D721Med (cell line): ENCODE measurements around the gene SEZ6L2.

Experiments used
- DNase-seq: peaks from one replicate; pipeline ENCODE4 v3.0.0; 2011; ENCODE audit warnings: low spot score; ENCODE audit not compliant: insufficient read length
- FAIRE-seq: peaks from 2 replicates; lab custom pipeline; 2011; peaks lifted over from hg19 to GRCh38; lab: Jason Lieb, UNC
- CTCF ChIP-seq: IDR thresholded peaks from 2 replicates; pipeline ENCODE4 v1.5.1; 2012; ENCODE audit warnings: mild to moderate bottlenecking, control low read depth; ENCODE audit not compliant: insufficient read depth; ENCODE audit errors: missing control alignments

Gene SEZ6L2

DNA sequence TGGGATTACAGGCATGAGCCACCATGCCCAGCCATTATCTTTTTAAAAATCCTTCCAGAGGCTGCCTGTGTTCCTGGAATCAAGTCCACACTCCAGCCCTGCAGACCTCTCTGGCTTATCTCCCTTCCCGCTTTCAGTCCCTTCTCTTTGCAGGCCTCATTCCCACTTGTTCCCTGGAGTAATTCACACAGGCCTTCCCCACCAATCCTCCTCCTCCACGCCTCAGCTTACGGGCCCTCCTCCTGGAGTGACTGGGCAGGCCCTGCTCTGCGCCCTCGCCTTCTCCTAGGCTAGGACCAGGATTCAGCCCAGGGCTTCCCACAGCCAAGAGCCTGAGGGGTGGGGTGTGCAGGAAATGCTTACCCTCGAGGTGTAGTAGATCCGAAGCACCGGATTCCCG lies 39.1 kb downstream of the SEZ6L2 start:
- FAIRE-seq = no peak
- no peak for TF ChIP-seq CTCF
- no peak for DNase-seq

DNA sequence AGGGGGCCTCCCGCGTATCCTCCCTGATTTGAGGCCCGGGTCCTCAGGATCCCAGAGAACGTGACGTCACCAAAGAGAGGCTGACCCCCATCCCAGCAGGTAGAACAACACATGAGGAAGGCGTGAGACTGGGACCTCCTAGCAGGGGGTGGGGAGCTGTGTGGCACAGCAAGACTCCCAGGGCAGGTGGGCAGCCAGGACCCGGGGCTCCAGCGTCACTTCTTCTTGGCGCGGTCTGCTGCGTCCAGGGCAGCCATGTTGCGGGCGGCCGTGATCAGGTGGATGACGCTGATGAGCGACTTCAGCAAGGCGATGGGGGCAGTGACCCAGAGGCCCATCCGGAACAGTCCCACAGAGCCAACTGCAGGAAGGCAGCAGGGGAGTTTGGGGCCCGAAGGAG lies 40.4 kb downstream of the SEZ6L2 start:
- no peak for FAIRE-seq
- DNase-seq = no peak
- TF ChIP-seq CTCF = no peak

DNA sequence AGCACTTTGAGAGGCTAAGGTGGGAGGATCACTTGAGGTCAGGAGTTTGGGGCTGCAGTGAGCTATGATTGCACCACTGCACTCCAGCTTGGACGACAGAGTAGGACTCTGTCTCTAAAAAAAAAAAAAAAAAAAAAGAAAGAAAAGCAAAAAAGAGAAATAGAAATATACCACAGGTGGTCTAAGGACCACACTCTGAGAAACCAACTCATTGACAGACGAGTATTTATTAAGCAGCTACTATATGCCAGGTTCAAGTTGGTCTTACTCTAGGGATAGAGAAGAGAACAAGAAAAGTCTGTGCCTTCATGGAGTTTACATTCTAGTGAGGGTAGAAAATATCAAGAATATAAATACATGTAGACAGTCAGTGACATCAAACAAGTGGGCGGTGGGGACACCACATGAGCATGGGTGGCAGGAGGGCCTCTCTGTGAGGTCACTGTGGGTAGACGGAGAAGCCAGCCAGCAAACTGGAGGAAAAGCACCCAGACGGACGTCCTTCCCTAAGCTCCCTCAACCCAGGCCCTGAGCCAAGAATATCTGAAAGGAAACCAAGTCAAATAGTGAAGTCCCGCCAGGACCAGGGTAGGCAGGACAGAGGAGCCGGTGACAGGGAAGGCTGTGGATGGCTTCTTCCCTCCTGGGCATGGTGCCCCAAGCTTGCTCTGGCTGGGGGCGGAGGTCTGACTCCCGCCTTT lies 41.1 kb downstream of the SEZ6L2 start:
- DNase-seq = no peak
- no peak for FAIRE-seq
- no peak for TF ChIP-seq CTCF

- FAIRE-seq = no peak
- no peak for DNase-seq
- no peak for TF ChIP-seq CTCF
Measured at GRCh38 chr16:29857133-29857760, 42.1 kb downstream of the SEZ6L2 start.

DNA sequence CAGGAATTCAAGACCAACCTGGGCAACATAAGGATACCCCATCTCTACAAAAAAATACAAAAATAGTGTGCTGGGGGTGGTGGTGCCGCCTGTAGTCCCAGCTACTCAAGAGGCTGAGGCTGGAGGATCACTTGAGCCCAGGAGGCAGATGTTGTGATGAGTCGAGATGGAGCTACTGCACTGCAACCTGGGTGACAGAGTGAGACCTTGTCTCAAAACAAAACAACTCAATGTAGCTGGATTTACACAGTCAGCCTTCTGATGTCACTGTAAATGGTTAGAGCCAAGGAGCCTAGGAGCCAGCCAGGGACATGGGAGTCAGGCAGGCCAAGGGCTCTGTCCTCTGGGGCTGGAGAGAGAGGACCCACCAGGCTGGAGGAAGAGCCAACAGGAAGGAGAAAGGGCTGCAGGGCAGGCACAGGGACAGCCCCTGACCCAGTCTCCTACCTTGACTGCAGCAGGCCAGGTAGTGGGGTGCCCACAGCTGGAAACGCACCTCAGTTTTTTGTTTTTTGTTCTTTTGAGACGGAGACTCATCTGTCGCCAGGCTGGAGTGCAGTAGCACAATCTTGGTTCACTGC lies 44.7 kb downstream of the SEZ6L2 start:
- no peak for TF ChIP-seq CTCF
- no peak for FAIRE-seq
- no peak for DNase-seq

DNA sequence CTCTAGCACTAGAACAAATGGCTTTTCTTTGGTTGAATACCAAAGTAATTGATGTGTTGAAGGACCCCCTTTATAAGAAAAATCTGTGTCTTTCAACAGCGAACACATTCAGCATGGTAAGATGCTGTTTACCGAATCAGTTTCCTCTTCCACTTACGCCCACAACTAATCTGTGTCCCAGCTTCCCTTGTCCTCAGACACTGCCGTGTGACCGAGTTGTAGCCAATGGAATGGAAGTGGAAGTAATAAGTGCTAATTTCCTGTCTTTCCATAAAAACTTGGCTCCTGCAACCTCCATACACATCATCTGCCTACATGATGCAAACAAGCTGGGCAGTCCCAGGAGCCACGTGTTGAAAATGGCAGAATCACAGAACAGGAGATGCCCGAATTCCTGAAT lies 46.7 kb downstream of the SEZ6L2 start:
- DNase-seq = no peak
- no peak for FAIRE-seq

More for the DNA sequence above, 46.7 kb downstream of the SEZ6L2 start:
- no peak for TF ChIP-seq CTCF
